K562 (cell line): ENCODE measurements around the gene IFFO2. TPM values are rescaled to one million over a fixed set of nuclear protein-coding genes. Genes with fewer than 3 reads are reported as not detected.

Experiments used
- ATAC-seq: fragments of 200-7000 bp; cut with Tn5 transposase; 3 replicates; pipeline ENCODE4 v1.9.1; 2020; ENCODE audit warnings: moderate library complexity
- BruUV-seq: library from RNA; stranded (reverse); fragments of 400-500 nt; replicated peaks from 2 replicates; lab custom pipeline; 2021; lab: Mats Ljungman, UMichigan
- CTCF ChIA-PET: fragments of 300-600 bp; formaldehyde crosslinking; extraction: SDS; loops from one replicate; lab custom pipeline; 2021; ENCODE audit warnings: low intra/inter-chr PET ratio; lab: Yijun Ruan, JAX
- POLR2A ChIA-PET: fragments of 300-600, 350-650 bp; sonication (Branson Sonifier 250); formaldehyde crosslinking; extraction: SDS; loops from one replicate; lab custom pipeline; 2021; ENCODE audit warnings: antibody characterized with exemption, inconsistent platforms; lab: Yijun Ruan, JAX
- DNase-seq, 4 experiments: peaks; one replicate each; pipeline versions ENCODE4 v3.0.0 to v3.0.0-alpha.2; 2011 to 2018; ENCODE audit warnings: low spot score in 3 of 4, mixed read lengths in 3 of 4; ENCODE audit errors: extremely low read depth in 1 of 4
- FAIRE-seq: peaks from 2 replicates; lab custom pipeline; 2011; peaks lifted over from hg19 to GRCh38; lab: Jason Lieb, UNC
- H2AFZ ChIP-seq: 2 replicates; pipeline ENCODE4 v1.6.0; 2011; ENCODE audit warnings: low read depth, low read length, control low read depth, inconsistent platforms
- H3K27ac ChIP-seq: fragments of 200-600 bp; 3 replicates; pipeline ENCODE4 v1.8.0; 2011; ENCODE audit warnings: low read depth, mild to moderate bottlenecking, control low read depth, inconsistent platforms, low read length, moderate library complexity, mixed read lengths; ENCODE audit errors: extremely low read depth
- H3K27me3 ChIP-seq, 2 experiments: fragments of 300-600 bp in 1 of 2; 2 replicates in 1 of 2; 3 replicates in 1 of 2; pipeline versions ENCODE4 v1.6.0 to v1.8.0; 2011; ENCODE audit warnings: inconsistent platforms in 2 of 2, low read length in 2 of 2, mild to moderate bottlenecking in 1 of 2, mixed read lengths in 1 of 2, moderate library complexity in 1 of 2; ENCODE audit not compliant: control insufficient read depth in 2 of 2, insufficient read depth in 2 of 2
- H3K36me3 ChIP-seq: fragments of 300-600 bp; 3 replicates; pipeline ENCODE4 v1.8.0; 2011; ENCODE audit warnings: mild to moderate bottlenecking, low read length, inconsistent platforms; ENCODE audit not compliant: control insufficient read depth, insufficient read depth
- H3K4me1 ChIP-seq, 2 experiments: fragments of 200-600 bp in 1 of 2; replicated peaks in 1 of 2; 2 replicates in 1 of 2; 3 replicates in 1 of 2; pipeline versions ENCODE4 v1.5.1 to v1.8.0; 2011; ENCODE audit warnings: inconsistent platforms in 2 of 2, low read length in 2 of 2, mild to moderate bottlenecking in 1 of 2, mixed read lengths in 1 of 2, moderate library complexity in 1 of 2; ENCODE audit not compliant: control insufficient read depth in 2 of 2, insufficient read depth in 2 of 2
- H3K4me2 ChIP-seq: 2 replicates; pipeline ENCODE4 v1.6.1; 2011; ENCODE audit warnings: low read length, control low read depth, inconsistent platforms, mixed read lengths; ENCODE audit not compliant: insufficient read depth
- H3K4me3 ChIP-seq: fragments of 200-600 bp; sonication (generic), shearing (Covaris generic); 2 replicates; pipeline ENCODE4 v1.5.1; 2016; ENCODE audit warnings: control low read depth, inconsistent platforms
- H3K79me2 ChIP-seq: fragments of 200-600 bp; 3 replicates; pipeline ENCODE4 v1.8.0; 2011; ENCODE audit warnings: low read length, inconsistent platforms; ENCODE audit not compliant: control insufficient read depth, insufficient read depth
- H3K9ac ChIP-seq, 2 experiments: 2 replicates each; pipeline versions ENCODE4 v1.6.0 to v1.6.1; 2011; ENCODE audit warnings: low read depth in 2 of 2, low read length in 2 of 2, control low read depth in 1 of 2, inconsistent platforms in 1 of 2, mild to moderate bottlenecking in 1 of 2, mixed read lengths in 1 of 2; ENCODE audit not compliant: insufficient read depth in 1 of 2
- H3K9me1 ChIP-seq: one replicate; pipeline ENCODE4 v1.6.0; 2011; ENCODE audit warnings: inconsistent platforms, mild to moderate bottlenecking, low read length, moderate library complexity; ENCODE audit not compliant: control insufficient read depth, insufficient read depth
- H3K9me3 ChIP-seq: replicated peaks from 2 replicates; pipeline ENCODE4 v1.5.1; 2011; ENCODE audit warnings: low read depth, low read length, inconsistent platforms; ENCODE audit not compliant: control insufficient read depth, insufficient read depth
- H4K20me1 ChIP-seq: replicated peaks from 2 replicates; pipeline ENCODE4 v1.6.1; 2011; ENCODE audit warnings: low read length, inconsistent platforms, mixed read lengths; ENCODE audit not compliant: control insufficient read depth, insufficient read depth
- CEBPG ChIP-seq, 3 experiments: fragments of 200-800 bp in 1 of 3; sonication (Bioruptor generic) in 1 of 3; sonication (generic) in 1 of 3; formaldehyde crosslinking in 1 of 3; IDR thresholded peaks in 2 of 3; conservative IDR thresholded peaks in 1 of 3; 2 replicates each; pipeline versions ENCODE4 v1.6.1 to v1.8.0; 2016 to 2022; ENCODE audit warnings: missing compliant biosample characterization in 2 of 3, missing genetic modification characterization in 2 of 3, mild to moderate bottlenecking in 1 of 3, missing genetic modification reagents in 1 of 3
- CREB1 ChIP-seq, 2 experiments: sonication (generic) in 1 of 2; formaldehyde crosslinking in 1 of 2; IDR thresholded peaks; 2 replicates each; pipeline versions ENCODE4 v1.6.1 to v1.8.0; 2012 to 2022; ENCODE audit warnings: inconsistent platforms in 1 of 2, mild to moderate bottlenecking in 1 of 2, missing genetic modification reagents in 1 of 2, moderate library complexity in 1 of 2
- HNRNPH1 ChIP-seq: fragments of 200-400 bp; formaldehyde crosslinking; optimal IDR thresholded peaks from 2 replicates; pipeline ENCODE3; 2017; ENCODE audit warnings: low read depth, mild to moderate bottlenecking, low read length, moderate library complexity
- PHF8 ChIP-seq: fragments of 200-600 bp; sonication (generic); IDR thresholded peaks from 2 replicates; pipeline ENCODE4 v1.6.1; 2012; ENCODE audit warnings: mixed run types, mild to moderate bottlenecking, inconsistent platforms, low read length, moderate library complexity, borderline replicate concordance
- PHTF2 ChIP-seq: fragments of 250-450 bp; sonication (Bioruptor Pico); IDR thresholded peaks from 2 replicates; pipeline ENCODE4 v1.5.0; 2021; ENCODE audit warnings: mild to moderate bottlenecking
- RBBP5 ChIP-seq: fragments of 200-600 bp; sonication (generic); IDR thresholded peaks from 2 replicates; pipeline ENCODE4 v1.6.1; 2012; ENCODE audit warnings: borderline replicate concordance, mild to moderate bottlenecking, low read length, control low read depth, inconsistent platforms; ENCODE audit not compliant: insufficient read depth, poor library complexity, severe bottlenecking
- ZNF124 ChIP-seq: sonication (generic); formaldehyde crosslinking; IDR thresholded peaks from 2 replicates; pipeline ENCODE4 v1.8.1; 2022; ENCODE audit warnings: missing genetic modification reagents
- ZNF778 ChIP-seq: fragments of 450-650 bp; formaldehyde crosslinking; IDR thresholded peaks from 2 replicates; pipeline ENCODE4 v1.4.0; 2020; ENCODE audit warnings: mild to moderate bottlenecking, moderate library complexity
- WGBS: fragments of 100-300 bp; shearing (Covaris generic); methylation state at CpG from one replicate; pipeline ENCODE4 v1.1.6; 2016; ENCODE audit warnings: low coverage, mixed read lengths; ENCODE audit not compliant: insufficient coverage; ENCODE audit errors: missing lambda C conversion rate; 5-methylcytosine and 5-hydroxymethylcytosine counted together
- in situ Hi-C: fragments of 300-500 bp; cut with MboI; formaldehyde crosslinking; loops from 4 replicates; pipeline ENCODE4 v1.15.0; 2018; ENCODE audit warnings: inconsistent platforms, mixed read lengths
- intact Hi-C: fragments of 100-400 bp; cut with micrococcal nuclease; formaldehyde crosslinking; loops from 2 replicates; pipeline ENCODE4 v1.14.2; 2022
- polyA plus RNA-seq, 8 experiments: library from polyadenylated mRNA; depleted of rRNA in 4 of 8; stranded (reverse) in 5 of 8; unstranded in 3 of 8; fragments of >200 nt; fragmentation: Nextera tagmentation in 2 of 8; fragmentation: Illumina TruSeq in 1 of 8; extraction: Ambion mirVana in 2 of 8; extraction: Trizol in 1 of 8; gene quantifications; 2 replicates each; pipeline versions ENCODE4 v1.2.1 to v1.2.3, GENCODE V29; 2011 to 2014; ENCODE audit warnings: inconsistent platforms in 1 of 8, missing spikeins in 1 of 8
- total RNA-seq, 7 experiments: library from RNA; depleted of rRNA in 6 of 7; stranded (reverse); fragments of >200 nt in 6 of 7; fragmentation: Illumina TruSeq in 2 of 7; extraction: Trizol in 2 of 7; gene quantifications; 2 replicates each; pipeline versions ENCODE4 v1.2.1 to v1.2.3, GENCODE V29; 2011 to 2021; ENCODE audit warnings: low replicate concordance in 1 of 7
- TF ChIP-seq, protein P1 (sequence below): fragments of 250-450 bp; sonication (Bioruptor Pico); IDR thresholded peaks from 2 replicates; pipeline ENCODE4 v1.9.0; 2021; ENCODE audit warnings: mild to moderate bottlenecking

The IFFO2 gene
- total and polyA plus RNA-seq, 9 of the 15 experiments (the other 6 are each of a cell fraction or from before 2014, with no cell fraction given) = 0.15 to 1.0 (median 0.44) TPM; not detected in 2

DNA sequence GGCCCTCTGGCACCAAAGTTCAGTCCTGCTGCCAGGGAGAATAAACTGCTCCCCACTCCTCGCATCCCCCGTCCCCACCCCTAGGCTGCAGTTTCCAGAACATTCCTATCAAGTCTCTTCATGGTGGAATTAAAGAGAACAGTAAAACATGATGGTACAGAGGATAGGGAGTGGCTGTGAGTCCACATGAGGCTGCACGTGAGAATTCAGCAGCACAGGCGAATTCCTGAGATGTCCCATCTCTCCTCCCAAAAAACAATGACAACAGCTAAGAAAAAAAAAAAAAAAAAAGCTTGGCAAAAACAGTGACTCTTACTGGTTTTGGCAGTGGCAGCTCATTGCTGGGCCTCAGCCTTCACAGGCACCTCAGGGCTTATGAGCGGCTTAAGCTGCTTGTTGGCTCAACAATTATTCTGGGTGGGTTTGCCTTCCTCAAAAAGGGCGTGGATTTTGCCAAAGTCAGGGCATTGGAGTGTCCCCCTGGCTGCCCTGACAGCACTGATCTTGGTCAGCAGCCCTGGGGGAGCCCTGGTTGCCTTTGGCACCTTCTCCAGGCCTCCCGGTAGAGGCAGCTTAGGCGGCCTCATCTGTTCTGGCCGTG, 5.7 kb upstream of the IFFO2 start (continued):
- TF ChIP-seq CREB1 (IDR thresholded peaks at IDR 0.05) (no peak), CREB1 (CRISPR knock-in tag; IDR thresholded peaks at IDR 0.05) (no peak), ZNF778 (no peak), ZNF124 (CRISPR knock-in tag) (no peak), PHTF2 (CRISPR knock-in tag) (no peak), PHF8 (no peak)
- TF ChIP-seq, protein P1, sequence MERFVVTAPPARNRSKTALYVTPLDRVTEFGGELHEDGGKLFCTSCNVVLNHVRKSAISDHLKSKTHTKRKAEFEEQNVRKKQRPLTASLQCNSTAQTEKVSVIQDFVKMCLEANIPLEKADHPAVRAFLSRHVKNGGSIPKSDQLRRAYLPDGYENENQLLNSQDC (CRISPR knock-in tag) = no peak
- TF ChIP-seq, all 486 proteins: peak for 0

DNA sequence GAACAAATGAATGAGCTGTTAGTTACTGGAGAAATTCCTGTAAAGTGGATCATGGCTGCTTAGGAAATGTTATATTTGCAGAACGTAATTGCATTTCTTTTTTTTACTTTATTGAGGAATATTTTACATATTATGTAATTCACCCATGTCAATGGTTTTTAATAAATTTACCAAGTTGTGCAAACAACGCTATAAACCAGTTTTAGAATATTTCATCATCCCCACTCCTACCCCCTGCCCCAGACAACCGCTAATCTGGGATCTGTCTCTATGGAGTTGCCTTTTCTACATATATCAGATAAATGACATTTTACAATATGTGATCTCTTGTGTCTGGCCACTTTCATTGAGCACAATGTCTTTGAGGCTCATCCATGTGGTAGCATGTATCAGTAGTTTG, 4.3 kb upstream of the IFFO2 start:
- Histone ChIP-seq H3K27ac (no peak overlapping the region), H3K4me3 (no peak overlapping the region), H3K79me2 (no peaks in the 10 kb centered on the region), H3K9ac (no peak overlapping the region), H4K20me1 (0 out of 2 replicates have a peak, but pooled peaks cover 17% of the 10 kb centered on the region), H3K27me3 (peaks cover 54 to 69% of the 10 kb centered on the region in 2 experiments), H3K4me2 (no peak overlapping the region), H3K36me3 (no peaks in the 10 kb centered on the region), H2AFZ (no peak overlapping the region), H3K9me1 (no peaks in the 10 kb centered on the region), H3K4me1 (peaks cover 0 to 16% of the 10 kb centered on the region in 2 experiments; a peak in 4 of 5 replicates), H3K9me3 (no peaks in the 10 kb centered on the region)
- DNase-seq (no peak), ATAC-seq (no peak), FAIRE-seq (no peak)
- ChIA-PET CTCF (no interaction called here), POLR2A (interaction anchor here (0.7 kb wide), 1 partner anchor 308 kb away, joined by 3 read pairs; no protein-coding TSS in a partner anchor)
- in situ Hi-C loops (no loop called here), intact Hi-C loops (no loop called here)
- WGBS = 0% methylated on average over 3 of the region's 3 CpGs
- no peak for TF ChIP-seq CEBPG (CRISPR knock-in tag; IDR thresholded peaks at IDR 0.05)
- TF ChIP-seq CEBPG (tag; conservative IDR thresholded peaks at IDR 0.05 in 1 of 2, IDR thresholded peaks at IDR 0.05 in 1 of 2) = peak; percentile 26 to 47; a peak in 2 of 4 replicates
- no peak for TF ChIP-seq HNRNPH1
- no peak for TF ChIP-seq RBBP5
- no TSS peak for BruUV-seq
